ENCODE data around the gene STARD5.

Gene STARD5

DNA sequence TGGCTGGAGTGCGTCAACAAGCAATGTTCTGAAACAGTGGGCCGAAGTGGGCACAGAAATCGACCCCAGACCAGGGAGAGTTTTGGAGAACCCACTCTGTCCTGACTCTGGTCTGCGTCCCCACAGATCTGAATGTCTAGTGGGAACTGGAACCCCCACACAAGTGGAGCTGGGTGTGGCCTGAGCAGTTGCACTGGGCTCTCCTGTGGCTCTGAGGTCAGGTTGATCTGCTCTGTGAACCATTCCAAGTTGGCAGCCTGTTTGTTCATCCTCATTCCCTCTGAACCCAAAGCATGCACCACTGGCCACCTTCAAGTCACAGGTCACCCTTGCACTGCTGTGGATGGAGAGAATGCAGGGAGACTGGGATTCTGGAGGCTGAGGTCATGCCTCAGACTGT lies 60.5 kb downstream of the STARD5 start:
- TF ChIP-seq GATA2 (IDR thresholded peaks at IDR 0.05; ENCODE audit: low read depth, low read length) (no peak), GATA3 (IDR thresholded peaks at IDR 0.05; ENCODE audit: low read depth, low read length) (no peak)

DNA sequence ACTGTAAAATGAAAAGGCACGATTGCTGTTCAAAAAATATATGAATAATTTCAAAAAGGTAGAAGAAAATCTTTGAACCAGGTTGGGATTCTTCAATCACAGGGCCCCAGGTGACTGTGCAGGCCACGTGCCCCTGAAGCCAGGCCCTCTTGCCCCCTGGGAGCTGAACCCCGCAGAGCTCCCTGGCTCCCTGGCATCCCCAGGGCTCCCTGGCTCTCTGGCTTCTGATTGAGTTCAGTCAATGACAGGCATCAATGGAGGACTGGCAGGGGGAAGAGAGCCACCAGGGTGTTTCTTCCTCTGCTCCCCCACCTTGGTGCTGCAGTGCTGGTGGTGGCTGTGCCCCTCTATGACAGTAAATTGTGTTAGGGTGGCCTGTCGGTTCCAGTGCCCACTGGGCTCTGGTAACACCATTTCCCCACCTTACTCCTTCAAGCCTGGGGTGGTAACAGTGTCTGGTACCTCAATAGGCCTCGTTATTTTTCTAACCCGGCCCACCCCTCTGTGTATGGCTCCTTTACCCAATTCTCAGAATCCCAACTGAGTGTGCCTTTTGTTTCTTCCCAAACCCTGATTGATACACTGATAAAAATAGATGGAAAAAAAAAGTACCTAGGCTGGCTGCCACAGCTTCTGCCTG lies 62.6 kb downstream of the STARD5 start:
- no peak for TF ChIP-seq GATA2 (IDR thresholded peaks at IDR 0.05; ENCODE audit: low read depth, low read length)
- no peak for TF ChIP-seq GATA3 (IDR thresholded peaks at IDR 0.05; ENCODE audit: low read depth, low read length)

DNA sequence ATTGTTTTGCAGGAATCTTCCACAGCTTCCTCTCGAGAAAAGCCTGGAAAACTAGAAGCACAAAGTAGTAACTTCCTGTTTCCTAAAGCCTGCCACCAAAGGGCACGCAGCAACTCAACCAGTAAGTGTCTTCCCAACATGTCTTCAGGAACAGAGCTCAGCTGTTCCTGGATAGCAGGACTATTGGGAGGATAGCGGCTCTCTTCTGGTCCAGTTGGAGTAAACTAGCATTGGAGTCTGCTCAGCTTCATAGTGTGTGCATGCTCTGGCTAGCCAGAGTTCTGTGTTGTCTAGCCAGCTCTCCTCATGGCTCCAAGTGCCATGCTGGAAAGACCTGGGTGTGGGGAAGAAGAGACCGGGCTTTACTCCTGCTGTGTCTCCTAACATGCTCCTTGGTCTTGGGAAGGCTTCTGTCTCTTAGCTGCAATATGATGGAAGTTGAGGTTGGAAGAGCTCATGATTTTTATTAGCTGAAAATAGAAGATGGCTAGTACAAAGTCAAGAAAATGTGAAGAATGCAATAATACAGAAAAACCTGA lies 64.1 kb downstream of the STARD5 start:
- TF ChIP-seq GATA2 (IDR thresholded peaks at IDR 0.05; ENCODE audit: low read depth, low read length) (no peak), GATA3 (IDR thresholded peaks at IDR 0.05; ENCODE audit: low read depth, low read length) (no peak)

Data from SH-SY5Y (cell line).